GM06990 (cell line): ENCODE data around the gene MLLT3.

Source experiments
- DNase-seq: peaks from one replicate; pipeline ENCODE4 v3.0.0-alpha.2; 2011; ENCODE audit not compliant: insufficient read length; ENCODE audit errors: extremely low read depth
- H3K27me3 ChIP-seq: replicated peaks from 2 replicates; pipeline ENCODE4 v1.6.0; 2011; ENCODE audit warnings: low read length; ENCODE audit not compliant: control insufficient read depth, insufficient read depth
- H3K36me3 ChIP-seq: 2 replicates; pipeline ENCODE4 v1.5.1; 2011; ENCODE audit warnings: low read length; ENCODE audit not compliant: control insufficient read depth, insufficient read depth
- H3K4me3 ChIP-seq: replicated peaks from 2 replicates; pipeline ENCODE4 v1.5.1; 2011; ENCODE audit warnings: low read depth, mild to moderate bottlenecking, control low read depth, low read length
- CTCF ChIP-seq: IDR thresholded peaks from 2 replicates; pipeline ENCODE4 v1.5.1; 2011; ENCODE audit warnings: low read length, control low read depth, mild to moderate bottlenecking, inconsistent platforms; ENCODE audit not compliant: insufficient read depth, poor library complexity, severe bottlenecking

Gene MLLT3

GRCh38 chr9:20622330-20623020, at the start of gene MLLT3:
TSS of gene MLLT3 (minus strand) at chr9:20622499.
- TF ChIP-seq CTCF: peak; percentile 6
- no peaks in the 10 kb centered on the region for H3K36me3 ChIP-seq
- no peaks in the 10 kb centered on the region for H3K27me3 ChIP-seq
- DNase-seq: peak; percentile 98
- H3K4me3 ChIP-seq: peak within 1 kb of the TSS; percentile 72

- TF ChIP-seq CTCF: no peak
- no peak overlapping the region for H3K4me3 ChIP-seq
- H3K27me3 ChIP-seq: no peaks in the 10 kb centered on the region
- no peaks in the 10 kb centered on the region for H3K36me3 ChIP-seq
- DNase-seq: no peak
These were observed 49.3 kb upstream of the MLLT3 start for GRCh38 chr9:20671635-20672034.

- H3K4me3 ChIP-seq: no peak overlapping the region
- no peak for TF ChIP-seq CTCF
- no peaks in the 10 kb centered on the region for H3K27me3 ChIP-seq
- no peak for DNase-seq
- H3K36me3 ChIP-seq: no peaks in the 10 kb centered on the region
These were observed 48.1 kb upstream of the MLLT3 start for GRCh38 chr9:20670395-20670794.

- no peak for TF ChIP-seq CTCF
- no peaks in the 10 kb centered on the region for H3K27me3 ChIP-seq
- H3K36me3 ChIP-seq: no peaks in the 10 kb centered on the region
- DNase-seq: no peak
- no peak overlapping the region for H3K4me3 ChIP-seq
These were observed 42.2 kb upstream of the MLLT3 start for GRCh38 chr9:20664501-20664900.

GRCh38 chr9:20663133-20663532, 40.8 kb upstream of the MLLT3 start:
- no peak for DNase-seq
- H3K4me3 ChIP-seq: no peak overlapping the region
- TF ChIP-seq CTCF: no peak
- H3K27me3 ChIP-seq: no peaks in the 10 kb centered on the region
- H3K36me3 ChIP-seq: no peaks in the 10 kb centered on the region

- no peak for DNase-seq
- no peak for TF ChIP-seq CTCF
- H3K4me3 ChIP-seq: no peak overlapping the region
- H3K36me3 ChIP-seq: no peaks in the 10 kb centered on the region
- no peaks in the 10 kb centered on the region for H3K27me3 ChIP-seq
These were observed 39.9 kb upstream of the MLLT3 start for GRCh38 chr9:20662156-20662555.
